SH-SY5Y (cell line): ENCODE results near the gene ME1.

Experiments
- GATA2 ChIP-seq: IDR thresholded peaks from 2 replicates; pipeline ENCODE4 v1.6.1; 2011; ENCODE audit warnings: mild to moderate bottlenecking, low read depth, low read length
- GATA3 ChIP-seq: IDR thresholded peaks from 2 replicates; pipeline ENCODE4 v1.6.1; 2011; ENCODE audit warnings: low read depth, mild to moderate bottlenecking, low read length, moderate library complexity

DNA sequence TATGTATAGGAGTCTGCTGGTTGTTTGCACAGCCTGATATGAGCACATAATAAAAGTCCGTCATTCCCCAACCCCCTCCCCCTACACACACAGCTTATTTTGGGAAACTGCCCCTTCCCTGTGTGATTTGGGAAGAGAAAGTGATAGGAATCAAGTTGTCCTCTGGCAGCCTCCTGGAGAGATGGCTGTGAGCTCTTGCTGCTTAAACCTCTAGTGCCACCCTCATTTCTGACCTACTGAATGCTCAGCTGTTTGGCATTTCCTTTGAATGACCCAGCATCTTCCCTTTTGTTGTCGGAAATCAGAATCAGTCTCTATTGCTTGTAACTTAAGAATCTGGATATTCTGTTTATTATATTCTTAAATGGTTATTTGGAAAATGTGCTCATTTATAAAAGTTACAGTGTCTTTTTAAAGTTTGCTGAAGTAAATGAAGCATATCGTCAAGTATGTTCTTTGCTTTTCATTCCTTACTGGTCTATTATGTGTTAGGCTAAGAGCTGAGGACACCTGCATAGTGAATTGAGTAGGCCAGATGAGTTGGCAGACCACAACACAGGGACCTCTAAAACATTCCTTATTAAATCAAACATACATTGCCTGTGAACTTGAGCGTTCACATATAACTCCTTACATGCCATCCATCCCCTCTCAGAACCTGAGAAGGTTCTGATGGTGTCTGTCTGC, 232.2 kb downstream of the ME1 start:
- TF ChIP-seq GATA2 = no peak
- no peak for TF ChIP-seq GATA3
